GM23338 (cell line): ENCODE data around the gene RPH3AL. TPM values are rescaled to one million over a fixed set of nuclear protein-coding genes. Genes with fewer than 3 reads are reported as not detected.

ENCODE experiments used
- ATAC-seq: fragments of 200-7000 bp; cut with Tn5 transposase; 3 replicates; pipeline ENCODE4 v1.9.1; 2020
- DNase-seq: peaks from one replicate; pipeline ENCODE4 v3.0.0-alpha.2; 2015; ENCODE audit warnings: low spot score
- H2AFZ ChIP-seq: fragments of 200-600 bp; sonication (generic); 2 replicates; pipeline ENCODE4 v1.8.0; 2016; ENCODE audit warnings: antibody characterized with exemption, mild to moderate bottlenecking, moderate library complexity
- H3F3A ChIP-seq: fragments of 200-600 bp; sonication (generic); replicated peaks from 2 replicates; pipeline ENCODE4 v1.8.0; 2017; ENCODE audit warnings: antibody characterized with exemption, mixed run types, low read depth
- H3K27ac ChIP-seq: fragments of 200-600 bp; sonication (generic); 2 replicates; pipeline ENCODE4 v1.6.1; 2016; ENCODE audit warnings: low read depth
- H3K27me3 ChIP-seq: fragments of 200-600 bp; sonication (generic); 2 replicates; pipeline ENCODE4 v1.8.0; 2016; ENCODE audit warnings: mild to moderate bottlenecking, mixed run types, moderate library complexity; ENCODE audit not compliant: insufficient read depth
- H3K36me3 ChIP-seq: fragments of 200-600 bp; sonication (generic); 2 replicates; pipeline ENCODE4 v1.8.0; 2016; ENCODE audit warnings: mild to moderate bottlenecking; ENCODE audit not compliant: insufficient read depth
- H3K4me1 ChIP-seq: fragments of 200-600 bp; sonication (generic); 2 replicates; pipeline ENCODE4 v1.8.0; 2016; ENCODE audit warnings: mild to moderate bottlenecking, moderate library complexity; ENCODE audit not compliant: insufficient read depth
- H3K4me2 ChIP-seq: fragments of 200-600 bp; sonication (generic); 2 replicates; pipeline ENCODE4 v1.7.1; 2017; ENCODE audit warnings: mixed run types
- H3K4me3 ChIP-seq: fragments of 200-600 bp; sonication (generic); 2 replicates; pipeline ENCODE4 v1.6.1; 2016; ENCODE audit warnings: mixed run types
- H3K79me2 ChIP-seq: fragments of 200-600 bp; sonication (generic); replicated peaks from 2 replicates; pipeline ENCODE4 v1.8.0; 2017; ENCODE audit warnings: mild to moderate bottlenecking; ENCODE audit not compliant: insufficient read depth
- H3K9me2 ChIP-seq: fragments of 200-600 bp; sonication (generic); 2 replicates; pipeline ENCODE4 v1.8.0; 2017; ENCODE audit not compliant: insufficient read depth
- H4K20me1 ChIP-seq: fragments of 200-600 bp; sonication (generic); replicated peaks from 2 replicates; pipeline ENCODE4 v1.8.0; 2017; ENCODE audit warnings: mild to moderate bottlenecking; ENCODE audit not compliant: insufficient read depth
- H3K27ac Mint-ChIP-seq: 2 replicates; pipeline ENCODE4 v1.8.0; 2020; ENCODE audit warnings: inconsistent platforms, mild to moderate bottlenecking, moderate library complexity, mixed read lengths
- H3K27me3 Mint-ChIP-seq: 3 replicates; pipeline ENCODE4 v1.8.0; 2022; ENCODE audit warnings: low read depth, mild to moderate bottlenecking, moderate library complexity, mixed read lengths, inconsistent platforms; ENCODE audit not compliant: insufficient read depth, poor library complexity
- H3K36me3 Mint-ChIP-seq: 3 replicates; pipeline ENCODE4 v1.8.0; 2021; ENCODE audit warnings: low read depth, mild to moderate bottlenecking, inconsistent platforms, moderate library complexity, mixed read lengths
- H3K4me1 Mint-ChIP-seq: 3 replicates; pipeline ENCODE4 v1.8.0; 2020; ENCODE audit warnings: mild to moderate bottlenecking, inconsistent platforms, mixed read lengths
- H3K4me3 Mint-ChIP-seq: 3 replicates; pipeline ENCODE4 v1.8.0; 2021; ENCODE audit warnings: moderate library complexity, mild to moderate bottlenecking, inconsistent platforms, mixed read lengths
- H3K9me3 Mint-ChIP-seq: 3 replicates; pipeline ENCODE4 v1.8.0; 2020; ENCODE audit warnings: moderate library complexity, mild to moderate bottlenecking, inconsistent platforms, mixed read lengths
- CREB1 ChIP-seq: fragments of 250-450 bp; sonication (Bioruptor Pico); IDR thresholded peaks from 2 replicates; pipeline ENCODE4 v1.5.0; 2020; ENCODE audit warnings: low read depth, mild to moderate bottlenecking, moderate library complexity
- EZH2 ChIP-seq: fragments of 200-600 bp; sonication (generic); IDR thresholded peaks from one replicate; pipeline ENCODE4 v1.8.0; 2017; ENCODE audit warnings: antibody characterized with exemption, mild to moderate bottlenecking, low read depth; ENCODE audit not compliant: unreplicated experiment
- EZH2phosphoT487 ChIP-seq: fragments of 200-600 bp; sonication (generic); IDR thresholded peaks from one replicate; pipeline ENCODE4 v1.8.1; 2018; ENCODE audit warnings: antibody characterized with exemption; ENCODE audit not compliant: unreplicated experiment
- JUNB ChIP-seq: IDR thresholded peaks from one replicate; pipeline ENCODE4 v1.6.1; 2016; ENCODE audit warnings: antibody characterized with exemption; ENCODE audit not compliant: unreplicated experiment
- NANOG ChIP-seq: IDR thresholded peaks from 2 replicates; pipeline ENCODE4 v1.6.1; 2016; ENCODE audit warnings: antibody characterized with exemption, borderline replicate concordance
- POLR2AphosphoS5 ChIP-seq: IDR thresholded peaks from 2 replicates; pipeline ENCODE4 v1.6.1; 2016; ENCODE audit warnings: antibody characterized with exemption, low read depth
- STAT1 ChIP-seq: IDR thresholded peaks from one replicate; pipeline ENCODE4 v1.6.1; 2016; ENCODE audit warnings: antibody characterized with exemption; ENCODE audit not compliant: unreplicated experiment
- ZNF114 ChIP-seq: fragments of 250-450 bp; sonication (Bioruptor Pico); IDR thresholded peaks from 2 replicates; pipeline ENCODE4 v1.5.0; 2020; ENCODE audit warnings: mild to moderate bottlenecking, moderate library complexity
- ZNF331 ChIP-seq: fragments of 250-450 bp; sonication (Bioruptor Pico); IDR thresholded peaks from 2 replicates; pipeline ENCODE4 v1.5.0; 2020; ENCODE audit warnings: low read depth, mild to moderate bottlenecking, moderate library complexity
- polyA plus RNA-seq: library from polyadenylated mRNA; unstranded; fragments of >200 nt; fragmentation: Nextera tagmentation; extraction: Ambion mirVana; gene quantifications from 2 replicates; pipeline ENCODE4 v1.2.1, GENCODE V29; 2016
- total RNA-seq: library from RNA; depleted of rRNA; stranded (reverse); fragments of >200 nt; shearing (Covaris generic); gene quantifications from 2 replicates; pipeline ENCODE4 v1.2.3, GENCODE V29; 2014
- TF ChIP-seq, protein P1 (sequence below): fragments of 250-450 bp; sonication (Bioruptor Pico); IDR thresholded peaks from 2 replicates; pipeline ENCODE4 v1.5.0; 2020; ENCODE audit warnings: mild to moderate bottlenecking, moderate library complexity
- TF ChIP-seq, protein P2 (sequence below): IDR thresholded peaks from one replicate; pipeline ENCODE4 v1.6.1; 2018; ENCODE audit warnings: antibody characterized with exemption; ENCODE audit not compliant: unreplicated experiment
- TF ChIP-seq, protein P3 (sequence below): IDR thresholded peaks from 2 replicates; pipeline ENCODE4 v1.6.1; 2016; ENCODE audit warnings: antibody characterized with exemption
- TF ChIP-seq, protein P4 (sequence below), 2 experiments: fragments of 200-600 bp in 1 of 2; sonication (generic) in 1 of 2; conservative IDR thresholded peaks; 2 replicates each; pipeline versions ENCODE4 v1.5.1 to v1.6.1; 2016 to 2017; ENCODE audit warnings: antibody characterized with exemption in 2 of 2, low read depth in 2 of 2, mild to moderate bottlenecking in 2 of 2, moderate library complexity in 1 of 2

Gene RPH3AL
- total and polyA plus RNA-seq, 2 experiments from 2014 or later = 2.7 to 6.3 TPM

DNA sequence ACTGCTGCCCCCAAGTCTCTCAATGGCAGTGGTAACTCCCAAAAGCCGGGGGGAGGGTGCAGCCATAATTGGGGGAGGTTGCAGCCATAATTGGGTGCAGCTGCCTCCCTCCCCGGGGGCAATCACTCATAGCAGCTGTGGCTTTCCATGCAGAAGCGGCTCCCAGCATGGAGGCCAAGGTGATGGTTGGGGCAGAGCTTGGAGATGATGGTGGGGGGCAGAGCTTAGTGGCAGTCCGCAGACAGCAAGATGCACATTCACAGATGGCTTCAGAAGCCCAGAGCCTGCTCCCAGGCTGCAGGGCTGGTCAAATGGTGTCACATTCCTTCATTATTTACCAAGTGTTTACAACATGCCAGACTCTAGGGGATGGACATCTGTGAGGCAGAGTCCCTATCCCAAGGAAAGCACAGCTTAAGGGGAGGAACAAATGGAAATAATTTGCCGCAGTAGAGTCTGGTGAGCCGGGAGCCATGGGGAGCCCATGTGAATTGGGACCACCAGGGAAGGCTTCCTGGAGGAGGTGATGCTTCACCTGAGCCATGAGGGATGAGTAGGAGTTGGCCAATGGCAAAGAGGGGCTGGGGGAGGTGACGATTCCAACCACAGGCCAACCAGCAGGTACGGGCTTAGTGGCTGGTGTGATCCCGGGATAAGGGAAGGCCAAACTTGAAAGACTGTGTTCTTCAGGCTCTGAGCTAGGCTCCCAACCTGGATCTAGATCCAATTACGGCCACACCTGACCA, 179.3 kb downstream of the RPH3AL start:
- TF ChIP-seq CREB1 (CRISPR knock-in tag) = no peak
- TF ChIP-seq, protein P1, sequence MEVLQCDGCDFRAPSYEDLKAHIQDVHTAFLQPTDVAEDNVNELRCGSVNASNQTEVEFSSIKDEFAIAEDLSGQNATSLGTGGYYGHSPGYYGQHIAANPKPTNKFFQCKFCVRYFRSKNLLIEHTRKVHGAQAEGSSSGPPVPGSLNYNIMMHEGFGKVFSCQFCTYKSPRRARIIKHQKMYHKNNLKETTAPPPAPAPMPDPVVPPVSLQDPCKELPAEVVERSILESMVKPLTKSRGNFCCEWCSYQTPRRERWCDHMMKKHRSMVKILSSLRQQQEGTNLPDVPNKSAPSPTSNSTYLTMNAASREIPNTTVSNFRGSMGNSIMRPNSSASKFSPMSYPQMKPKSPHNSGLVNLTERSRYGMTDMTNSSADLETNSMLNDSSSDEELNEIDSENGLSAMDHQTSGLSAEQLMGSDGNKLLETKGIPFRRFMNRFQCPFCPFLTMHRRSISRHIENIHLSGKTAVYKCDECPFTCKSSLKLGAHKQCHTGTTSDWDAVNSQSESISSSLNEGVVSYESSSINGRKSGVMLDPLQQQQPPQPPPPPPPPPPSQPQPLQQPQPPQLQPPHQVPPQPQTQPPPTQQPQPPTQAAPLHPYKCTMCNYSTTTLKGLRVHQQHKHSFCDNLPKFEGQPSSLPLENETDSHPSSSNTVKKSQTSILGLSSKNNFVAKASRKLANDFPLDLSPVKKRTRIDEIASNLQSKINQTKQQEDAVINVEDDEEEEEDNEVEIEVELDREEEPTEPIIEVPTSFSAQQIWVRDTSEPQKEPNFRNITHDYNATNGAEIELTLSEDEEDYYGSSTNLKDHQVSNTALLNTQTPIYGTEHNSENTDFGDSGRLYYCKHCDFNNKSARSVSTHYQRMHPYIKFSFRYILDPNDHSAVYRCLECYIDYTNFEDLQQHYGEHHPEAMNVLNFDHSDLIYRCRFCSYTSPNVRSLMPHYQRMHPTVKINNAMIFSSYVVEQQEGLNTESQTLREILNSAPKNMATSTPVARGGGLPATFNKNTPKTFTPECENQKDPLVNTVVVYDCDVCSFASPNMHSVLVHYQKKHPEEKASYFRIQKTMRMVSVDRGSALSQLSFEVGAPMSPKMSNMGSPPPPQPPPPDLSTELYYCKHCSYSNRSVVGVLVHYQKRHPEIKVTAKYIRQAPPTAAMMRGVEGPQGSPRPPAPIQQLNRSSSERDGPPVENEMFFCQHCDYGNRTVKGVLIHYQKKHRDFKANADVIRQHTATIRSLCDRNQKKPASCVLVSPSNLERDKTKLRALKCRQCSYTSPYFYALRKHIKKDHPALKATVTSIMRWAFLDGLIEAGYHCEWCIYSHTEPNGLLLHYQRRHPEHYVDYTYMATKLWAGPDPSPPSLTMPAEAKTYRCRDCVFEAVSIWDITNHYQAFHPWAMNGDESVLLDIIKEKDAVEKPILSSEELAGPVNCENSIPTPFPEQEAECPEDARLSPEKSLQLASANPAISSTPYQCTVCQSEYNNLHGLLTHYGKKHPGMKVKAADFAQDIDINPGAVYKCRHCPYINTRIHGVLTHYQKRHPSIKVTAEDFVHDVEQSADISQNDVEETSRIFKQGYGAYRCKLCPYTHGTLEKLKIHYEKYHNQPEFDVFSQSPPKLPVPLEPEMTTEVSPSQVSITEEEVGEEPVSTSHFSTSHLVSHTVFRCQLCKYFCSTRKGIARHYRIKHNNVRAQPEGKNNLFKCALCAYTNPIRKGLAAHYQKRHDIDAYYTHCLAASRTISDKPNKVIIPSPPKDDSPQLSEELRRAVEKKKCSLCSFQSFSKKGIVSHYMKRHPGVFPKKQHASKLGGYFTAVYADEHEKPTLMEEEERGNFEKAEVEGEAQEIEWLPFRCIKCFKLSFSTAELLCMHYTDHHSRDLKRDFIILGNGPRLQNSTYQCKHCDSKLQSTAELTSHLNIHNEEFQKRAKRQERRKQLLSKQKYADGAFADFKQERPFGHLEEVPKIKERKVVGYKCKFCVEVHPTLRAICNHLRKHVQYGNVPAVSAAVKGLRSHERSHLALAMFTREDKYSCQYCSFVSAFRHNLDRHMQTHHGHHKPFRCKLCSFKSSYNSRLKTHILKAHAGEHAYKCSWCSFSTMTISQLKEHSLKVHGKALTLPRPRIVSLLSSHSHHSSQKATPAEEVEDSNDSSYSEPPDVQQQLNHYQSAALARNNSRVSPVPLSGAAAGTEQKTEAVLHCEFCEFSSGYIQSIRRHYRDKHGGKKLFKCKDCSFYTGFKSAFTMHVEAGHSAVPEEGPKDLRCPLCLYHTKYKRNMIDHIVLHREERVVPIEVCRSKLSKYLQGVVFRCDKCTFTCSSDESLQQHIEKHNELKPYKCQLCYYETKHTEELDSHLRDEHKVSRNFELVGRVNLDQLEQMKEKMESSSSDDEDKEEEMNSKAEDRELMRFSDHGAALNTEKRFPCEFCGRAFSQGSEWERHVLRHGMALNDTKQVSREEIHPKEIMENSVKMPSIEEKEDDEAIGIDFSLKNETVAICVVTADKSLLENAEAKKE (CRISPR knock-in tag) = no peak
- TF ChIP-seq, protein P2, sequence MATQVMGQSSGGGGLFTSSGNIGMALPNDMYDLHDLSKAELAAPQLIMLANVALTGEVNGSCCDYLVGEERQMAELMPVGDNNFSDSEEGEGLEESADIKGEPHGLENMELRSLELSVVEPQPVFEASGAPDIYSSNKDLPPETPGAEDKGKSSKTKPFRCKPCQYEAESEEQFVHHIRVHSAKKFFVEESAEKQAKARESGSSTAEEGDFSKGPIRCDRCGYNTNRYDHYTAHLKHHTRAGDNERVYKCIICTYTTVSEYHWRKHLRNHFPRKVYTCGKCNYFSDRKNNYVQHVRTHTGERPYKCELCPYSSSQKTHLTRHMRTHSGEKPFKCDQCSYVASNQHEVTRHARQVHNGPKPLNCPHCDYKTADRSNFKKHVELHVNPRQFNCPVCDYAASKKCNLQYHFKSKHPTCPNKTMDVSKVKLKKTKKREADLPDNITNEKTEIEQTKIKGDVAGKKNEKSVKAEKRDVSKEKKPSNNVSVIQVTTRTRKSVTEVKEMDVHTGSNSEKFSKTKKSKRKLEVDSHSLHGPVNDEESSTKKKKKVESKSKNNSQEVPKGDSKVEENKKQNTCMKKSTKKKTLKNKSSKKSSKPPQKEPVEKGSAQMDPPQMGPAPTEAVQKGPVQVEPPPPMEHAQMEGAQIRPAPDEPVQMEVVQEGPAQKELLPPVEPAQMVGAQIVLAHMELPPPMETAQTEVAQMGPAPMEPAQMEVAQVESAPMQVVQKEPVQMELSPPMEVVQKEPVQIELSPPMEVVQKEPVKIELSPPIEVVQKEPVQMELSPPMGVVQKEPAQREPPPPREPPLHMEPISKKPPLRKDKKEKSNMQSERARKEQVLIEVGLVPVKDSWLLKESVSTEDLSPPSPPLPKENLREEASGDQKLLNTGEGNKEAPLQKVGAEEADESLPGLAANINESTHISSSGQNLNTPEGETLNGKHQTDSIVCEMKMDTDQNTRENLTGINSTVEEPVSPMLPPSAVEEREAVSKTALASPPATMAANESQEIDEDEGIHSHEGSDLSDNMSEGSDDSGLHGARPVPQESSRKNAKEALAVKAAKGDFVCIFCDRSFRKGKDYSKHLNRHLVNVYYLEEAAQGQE = no peak
- TF ChIP-seq EZH2phosphoT487 = no peak
- no peak for TF ChIP-seq ZNF114 (CRISPR knock-in tag)
- no peak for TF ChIP-seq POLR2AphosphoS5
- no peak for TF ChIP-seq NANOG
- TF ChIP-seq EZH2 = no peak
- TF ChIP-seq STAT1 = no peak
- TF ChIP-seq ZNF331 = no peak
- TF ChIP-seq, protein P3, sequence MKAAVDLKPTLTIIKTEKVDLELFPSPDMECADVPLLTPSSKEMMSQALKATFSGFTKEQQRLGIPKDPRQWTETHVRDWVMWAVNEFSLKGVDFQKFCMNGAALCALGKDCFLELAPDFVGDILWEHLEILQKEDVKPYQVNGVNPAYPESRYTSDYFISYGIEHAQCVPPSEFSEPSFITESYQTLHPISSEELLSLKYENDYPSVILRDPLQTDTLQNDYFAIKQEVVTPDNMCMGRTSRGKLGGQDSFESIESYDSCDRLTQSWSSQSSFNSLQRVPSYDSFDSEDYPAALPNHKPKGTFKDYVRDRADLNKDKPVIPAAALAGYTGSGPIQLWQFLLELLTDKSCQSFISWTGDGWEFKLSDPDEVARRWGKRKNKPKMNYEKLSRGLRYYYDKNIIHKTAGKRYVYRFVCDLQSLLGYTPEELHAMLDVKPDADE = no peak
- TF ChIP-seq, protein P4, sequence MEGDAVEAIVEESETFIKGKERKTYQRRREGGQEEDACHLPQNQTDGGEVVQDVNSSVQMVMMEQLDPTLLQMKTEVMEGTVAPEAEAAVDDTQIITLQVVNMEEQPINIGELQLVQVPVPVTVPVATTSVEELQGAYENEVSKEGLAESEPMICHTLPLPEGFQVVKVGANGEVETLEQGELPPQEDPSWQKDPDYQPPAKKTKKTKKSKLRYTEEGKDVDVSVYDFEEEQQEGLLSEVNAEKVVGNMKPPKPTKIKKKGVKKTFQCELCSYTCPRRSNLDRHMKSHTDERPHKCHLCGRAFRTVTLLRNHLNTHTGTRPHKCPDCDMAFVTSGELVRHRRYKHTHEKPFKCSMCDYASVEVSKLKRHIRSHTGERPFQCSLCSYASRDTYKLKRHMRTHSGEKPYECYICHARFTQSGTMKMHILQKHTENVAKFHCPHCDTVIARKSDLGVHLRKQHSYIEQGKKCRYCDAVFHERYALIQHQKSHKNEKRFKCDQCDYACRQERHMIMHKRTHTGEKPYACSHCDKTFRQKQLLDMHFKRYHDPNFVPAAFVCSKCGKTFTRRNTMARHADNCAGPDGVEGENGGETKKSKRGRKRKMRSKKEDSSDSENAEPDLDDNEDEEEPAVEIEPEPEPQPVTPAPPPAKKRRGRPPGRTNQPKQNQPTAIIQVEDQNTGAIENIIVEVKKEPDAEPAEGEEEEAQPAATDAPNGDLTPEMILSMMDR (conservative IDR thresholded peaks at IDR 0.05; ENCODE audit: low read depth in 2 of 2) = no peak
- no peak for TF ChIP-seq JUNB
- H3K27ac Mint-ChIP-seq = no peak overlapping the region
- no peaks in the 10 kb centered on the region for H3K36me3 Mint-ChIP-seq
- no peaks in the 10 kb centered on the region for H3K4me1 Mint-ChIP-seq
- no peak for DNase-seq
- Histone ChIP-seq H2AFZ (no peak overlapping the region), H3K4me3 (no peak overlapping the region), H3K27me3 (no peaks in the 10 kb centered on the region), H3K79me2 (no peaks in the 10 kb centered on the region), H3K4me1 (no peaks in the 10 kb centered on the region), H4K20me1 (no peaks in the 10 kb centered on the region), H3K4me2 (no peak overlapping the region), H3K27ac (no peak overlapping the region), H3K9me2 (no peaks in the 10 kb centered on the region), H3K36me3 (no peaks in the 10 kb centered on the region), H3F3A (no peaks in the 10 kb centered on the region)
- H3K27me3 Mint-ChIP-seq = peaks cover 3% of the 10 kb centered on the region
- no peak for ATAC-seq
- H3K4me3 Mint-ChIP-seq = no peak overlapping the region
- no peaks in the 10 kb centered on the region for H3K9me3 Mint-ChIP-seq
